Ecto neural progenitor cell (in vitro differentiated cells): ENCODE data around the gene FMO2.

Experiments used
- DNase-seq: peaks from one replicate; pipeline ENCODE4 v3.0.0-alpha.2; 2018; ENCODE audit warnings: low spot score

FMO2 gene

DNA sequence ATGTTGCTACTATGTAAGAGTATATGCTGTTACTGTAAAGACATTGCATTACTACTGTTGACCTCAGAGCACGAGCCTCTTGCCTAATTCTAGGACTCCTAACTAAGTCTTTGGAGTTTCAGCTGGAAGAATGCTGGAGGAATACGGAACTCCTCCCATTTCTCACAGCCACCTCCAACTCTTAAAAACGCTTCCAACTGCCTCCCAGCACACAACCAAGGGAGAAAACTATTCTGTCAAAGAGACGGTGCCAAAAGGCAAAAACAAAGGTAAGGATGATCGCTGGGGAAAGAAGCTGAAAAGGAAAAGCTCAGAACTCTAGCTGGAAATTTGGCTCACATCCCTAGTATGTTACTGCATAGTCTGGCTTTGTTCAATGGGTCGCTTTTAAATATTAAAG is at the start of gene FMO2:
Gene FMO2 (plus strand): TSS at position 210 of the 400 bp plus-strand sequence. CDS start 414 bp downstream, outside the sequence.
- no peak for DNase-seq

- DNase-seq = no peak
These were observed 47.5 kb upstream of the FMO2 start for GRCh38 chr1:171137580-171137979.

DNA sequence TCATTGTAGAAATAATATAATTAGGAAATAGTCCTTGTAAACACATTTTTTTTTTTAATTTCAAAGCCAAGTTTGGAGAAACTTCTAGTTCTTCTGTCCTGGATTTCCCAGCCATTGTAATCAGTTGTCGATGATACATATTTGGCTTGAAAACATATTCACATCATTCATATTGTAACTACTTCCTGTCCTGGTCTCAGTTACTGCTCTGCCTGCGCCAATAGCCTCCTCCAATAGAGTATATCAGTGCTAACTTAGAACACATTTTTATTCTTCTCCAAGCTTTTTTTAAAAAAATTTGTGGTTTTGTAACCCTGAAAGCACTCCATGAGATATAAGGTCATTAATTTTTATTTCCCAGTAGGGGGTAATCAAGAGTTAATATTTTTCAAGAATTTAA is 46.1 kb upstream of the FMO2 start:
- no peak for DNase-seq

DNA sequence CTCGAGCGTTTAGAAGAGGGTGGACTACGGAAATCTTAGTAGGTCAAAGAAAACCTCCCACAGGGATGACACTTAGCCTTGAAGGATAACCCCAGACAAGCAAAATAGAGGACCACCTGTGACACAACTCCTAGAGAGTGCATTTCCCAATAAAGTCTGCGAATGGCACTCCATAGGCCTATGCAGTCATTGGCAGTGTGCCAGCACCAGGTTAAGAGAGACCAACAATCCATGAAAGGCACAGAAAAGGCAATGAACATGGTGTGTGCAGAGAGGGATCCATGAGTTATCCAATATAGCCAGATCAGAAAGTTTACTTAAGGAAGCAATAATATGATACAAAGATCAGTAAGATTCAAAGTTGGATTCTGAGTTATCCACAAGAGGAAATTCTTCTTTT is 45.2 kb upstream of the FMO2 start:
- DNase-seq = no peak

GRCh38 chr1:171140401-171140800 is 44.7 kb upstream of the FMO2 start:
- DNase-seq = no peak

DNA sequence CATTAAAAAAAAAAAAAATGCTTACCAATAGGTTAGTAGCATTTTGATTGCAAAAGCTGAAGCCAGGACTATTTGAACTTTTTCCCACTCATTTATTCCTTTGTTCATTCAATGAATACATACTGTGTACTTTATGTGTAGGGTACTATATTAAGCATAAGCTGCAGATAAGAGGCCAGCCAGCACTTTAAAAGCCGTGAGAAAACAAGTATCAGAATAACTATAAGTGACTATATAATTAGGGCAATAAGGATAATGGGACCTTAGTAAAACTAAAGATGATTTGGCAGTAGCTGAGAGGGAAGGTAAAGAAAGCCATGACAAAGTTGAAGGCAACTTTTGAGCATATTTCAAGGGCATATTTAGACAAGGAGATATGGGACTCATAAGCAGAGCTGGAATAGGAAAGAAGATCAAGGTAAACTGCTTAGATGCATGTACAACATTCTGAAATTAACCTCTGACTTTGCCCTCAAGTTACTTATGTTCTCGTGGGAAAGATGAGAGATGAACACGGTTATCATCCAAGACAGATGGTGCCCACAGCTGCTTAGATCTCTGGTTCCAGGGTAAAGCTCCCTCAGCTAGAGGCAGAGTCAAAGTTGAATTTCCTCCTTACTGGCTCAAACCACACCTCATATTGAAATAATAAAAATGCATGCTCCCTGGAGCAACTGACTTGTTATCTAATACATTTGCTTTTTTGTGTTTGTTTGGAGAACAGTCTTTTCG is 44.0 kb upstream of the FMO2 start:
- no peak for DNase-seq

DNA sequence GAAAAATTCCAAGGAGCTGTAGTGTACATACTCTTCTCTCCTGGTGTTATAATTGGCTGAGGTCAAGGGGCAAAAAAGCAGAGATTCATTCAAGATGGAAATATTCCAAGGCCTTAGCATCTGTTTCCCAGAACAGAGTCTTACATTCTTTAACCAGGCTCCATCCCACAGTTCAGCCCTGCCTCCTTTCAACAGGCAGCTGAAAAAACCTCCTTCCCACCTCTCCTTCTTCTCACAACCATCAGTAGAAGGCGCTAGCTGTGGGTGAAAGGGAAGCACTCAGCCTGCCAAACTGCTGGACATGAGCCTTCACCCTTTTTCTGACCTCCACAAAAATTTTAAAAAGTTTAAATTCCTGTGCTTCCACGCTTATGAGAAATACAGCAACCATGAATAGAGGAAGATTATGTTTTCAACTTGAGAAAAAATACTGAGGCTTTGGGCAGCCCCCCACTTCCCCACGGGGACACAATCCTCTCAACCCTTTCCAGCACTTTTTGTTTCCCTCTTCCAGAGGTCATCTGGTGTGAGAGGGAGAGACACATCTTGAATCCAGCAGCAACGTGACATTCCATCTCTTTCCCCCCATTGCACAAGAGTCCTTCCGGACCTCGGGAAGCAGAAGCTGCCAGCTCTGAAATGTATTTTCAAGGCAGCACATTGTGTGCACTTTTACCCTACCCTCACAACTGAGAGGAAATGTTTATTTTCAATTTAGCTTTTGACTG is 43.2 kb upstream of the FMO2 start:
- DNase-seq = no peak

DNA sequence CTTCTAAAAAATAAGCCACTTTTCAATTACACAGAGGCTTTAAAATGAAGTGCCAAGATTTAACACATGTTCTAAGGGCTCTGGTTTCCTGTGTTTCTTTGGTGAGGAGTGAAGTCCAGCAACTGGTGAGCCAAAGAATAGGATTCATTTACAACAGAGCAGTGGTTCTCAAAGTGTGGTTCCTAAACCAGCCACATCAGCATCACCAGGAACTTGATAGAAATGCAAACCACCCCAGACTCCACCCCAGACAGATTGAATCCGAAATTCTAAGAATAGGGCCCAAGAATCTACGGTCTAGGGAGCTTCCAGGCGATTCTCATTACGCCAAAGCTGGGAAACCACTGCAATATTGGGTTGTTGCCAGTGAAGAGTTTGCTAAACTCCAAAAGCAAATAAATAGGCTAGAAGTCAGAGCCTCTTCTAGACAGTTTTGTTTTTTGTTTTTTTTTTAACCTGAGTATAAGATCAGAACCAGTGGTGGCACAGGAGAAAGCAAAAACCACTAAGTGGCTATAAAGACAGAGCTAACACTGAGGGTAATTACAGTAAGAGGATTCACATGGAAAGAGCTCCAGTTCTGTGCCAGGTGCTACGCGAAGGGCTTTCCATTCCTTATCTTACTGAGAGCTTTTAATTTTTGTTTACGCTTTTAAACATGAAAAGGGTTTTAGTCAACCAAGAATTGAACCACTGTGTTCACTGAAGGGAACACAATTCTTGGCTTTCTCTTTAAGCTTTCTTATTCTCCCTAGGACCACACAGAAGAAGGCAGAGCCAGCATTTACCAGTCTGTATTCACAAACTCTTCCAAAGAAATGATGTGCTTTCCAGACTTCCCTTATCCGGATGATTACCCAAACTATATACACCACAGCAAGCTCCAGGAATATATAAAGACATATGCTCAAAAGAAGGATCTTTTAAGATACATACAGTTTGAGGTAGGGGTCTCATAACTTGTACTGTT is 42.4 kb upstream of the FMO2 start:
- no peak for DNase-seq

GRCh38 chr1:171150156-171150555 is 34.9 kb upstream of the FMO2 start:
- no peak for DNase-seq

DNA sequence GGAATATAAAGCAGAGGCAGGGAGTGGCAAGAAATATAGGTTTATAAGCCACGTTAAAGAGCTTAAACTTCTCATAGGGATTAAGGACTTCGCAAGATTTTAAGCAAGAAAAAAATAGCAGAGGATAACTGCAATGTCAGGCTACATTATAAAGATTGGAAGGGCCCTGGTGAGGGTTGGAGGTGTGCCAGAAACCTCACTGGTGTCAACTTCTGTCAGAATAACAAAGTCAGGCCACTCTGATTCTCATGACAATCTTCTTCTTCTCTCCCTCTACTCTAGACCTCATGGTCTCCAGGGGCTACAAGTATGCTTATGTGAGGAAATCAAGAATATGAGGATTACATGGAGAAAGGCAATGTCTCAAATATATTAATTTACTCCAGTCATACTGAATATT is 32.6 kb upstream of the FMO2 start:
- no peak for DNase-seq

DNA sequence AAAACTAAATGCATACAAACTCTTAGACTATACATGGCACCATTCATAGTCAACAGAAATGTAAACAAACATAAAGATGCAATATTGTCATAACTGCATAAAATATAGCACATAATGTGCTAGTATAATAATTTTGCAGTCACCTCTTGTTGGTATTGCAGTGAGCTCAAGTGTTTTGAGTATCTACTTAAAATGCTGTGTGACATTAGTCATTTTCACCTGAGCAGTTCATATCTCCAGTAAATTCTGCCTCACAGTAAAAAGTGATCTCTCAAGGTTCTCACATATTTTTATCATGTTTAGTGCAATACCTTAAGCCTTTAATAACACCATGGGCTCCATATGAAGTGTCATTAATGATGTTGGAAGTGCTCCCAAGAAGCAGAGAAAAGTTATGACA is 29.6 kb upstream of the FMO2 start:
- no peak for DNase-seq

DNA sequence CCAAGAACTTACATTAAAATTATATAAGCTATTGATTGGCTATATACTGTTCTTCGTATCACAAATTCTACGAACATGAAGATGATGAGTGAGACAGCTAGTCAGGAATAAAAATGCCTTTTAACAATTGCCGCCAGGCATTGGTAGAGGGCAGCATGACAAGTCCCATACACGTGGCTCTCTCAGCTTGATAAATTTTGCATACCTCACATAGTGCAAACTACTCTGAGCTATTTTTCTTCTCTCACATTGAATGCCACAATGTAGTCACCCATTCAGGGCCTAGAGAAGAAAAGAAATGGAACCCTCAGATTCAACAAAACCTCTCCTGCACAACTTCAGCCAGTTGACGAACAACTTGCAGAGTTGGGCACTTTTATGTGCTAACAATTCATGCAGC is 27.0 kb upstream of the FMO2 start:
- DNase-seq = no peak

- no peak for DNase-seq
These were observed 26.5 kb upstream of the FMO2 start for GRCh38 chr1:171158551-171158950.

DNA sequence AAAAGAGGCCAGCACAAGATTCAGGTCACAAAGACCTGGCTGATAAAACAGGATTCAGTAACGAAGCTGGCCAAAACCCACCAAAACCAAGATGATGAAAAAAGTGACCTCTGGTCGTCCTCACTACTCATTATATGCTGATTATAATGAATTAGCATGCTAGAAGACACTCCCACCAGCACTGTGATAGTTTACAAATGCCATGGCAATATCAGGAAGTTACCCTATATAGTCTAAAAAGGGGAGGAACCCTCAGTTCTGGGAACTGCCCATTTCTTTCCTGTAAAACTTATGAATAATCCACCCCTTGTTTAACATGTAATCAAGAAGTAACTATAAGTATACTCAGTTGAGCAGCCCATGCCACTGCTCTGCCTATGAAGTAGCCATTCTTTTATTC is 26.0 kb upstream of the FMO2 start:
- DNase-seq = no peak

DNA sequence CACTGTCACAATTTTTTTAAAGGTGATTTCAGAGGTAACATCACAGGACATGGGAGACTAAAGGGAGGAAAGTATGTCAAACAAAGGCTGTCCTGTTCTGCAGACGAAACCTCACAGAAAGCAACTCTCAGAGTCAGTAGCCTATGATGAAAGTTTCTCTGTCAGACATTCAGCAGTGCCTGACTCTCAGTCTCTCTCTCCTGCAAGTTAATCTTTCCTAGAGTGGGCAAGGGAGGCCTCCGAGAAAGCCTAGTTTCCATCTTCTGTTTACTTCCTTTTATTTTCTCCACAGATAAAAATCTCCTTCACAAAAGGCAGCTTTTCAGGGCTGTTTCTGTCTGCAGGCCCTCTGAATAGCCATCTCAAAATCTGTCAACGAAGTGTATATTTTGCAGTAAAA is 24.9 kb upstream of the FMO2 start:
- no peak for DNase-seq

GRCh38 chr1:171160639-171161354 is 24.3 kb upstream of the FMO2 start:
- no peak for DNase-seq

GRCh38 chr1:171161431-171161830 is 23.7 kb upstream of the FMO2 start:
- DNase-seq = no peak

GRCh38 chr1:171166361-171166760 is 18.7 kb upstream of the FMO2 start:
- DNase-seq = no peak

GRCh38 chr1:171167785-171168184 is 17.3 kb upstream of the FMO2 start:
- no peak for DNase-seq

DNA sequence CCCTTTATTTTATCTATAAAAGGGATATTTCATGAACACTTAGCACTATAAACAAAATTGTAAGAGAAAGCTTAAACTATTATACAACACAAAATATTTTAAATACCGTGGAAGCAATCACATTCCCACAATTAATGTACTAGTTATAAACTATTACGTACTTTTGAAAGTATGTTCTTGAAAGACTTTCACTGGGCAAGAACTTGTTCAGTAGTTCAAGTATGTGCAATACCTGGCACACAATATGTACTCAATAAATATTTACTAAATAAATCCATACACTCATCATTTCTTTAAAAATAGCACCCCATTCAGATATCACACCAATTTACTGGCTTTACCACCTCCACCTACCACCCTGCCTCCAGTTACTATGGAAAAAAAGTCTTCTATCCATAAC is 12.6 kb upstream of the FMO2 start:
- no peak for DNase-seq

- DNase-seq = no peak
These were observed 12.0 kb upstream of the FMO2 start for GRCh38 chr1:171173069-171173468.
